Measurements from ENCODE around the gene STARD10.

- TF ChIP-seq CTCF (IDR thresholded peaks at IDR 0.05; ENCODE audit: extremely low read depth in 1 of 2, insufficient read depth in 1 of 2, low read depth in 1 of 2, low read length in 2 of 2) (no peak), POLR2AphosphoS5 (IDR thresholded peaks at IDR 0.05; ENCODE audit: insufficient read depth, low read depth, low read length) (no peak), MYC (IDR thresholded peaks at IDR 0.05; ENCODE audit: low read depth, low read length) (no peak), FOS (IDR thresholded peaks at IDR 0.05; ENCODE audit: borderline replicate concordance, insufficient read depth, low read length) (no peak), EZH2 (IDR thresholded peaks at IDR 0.05; ENCODE audit: borderline replicate concordance, low read depth, low read length, severe bottlenecking) (no peak), POLR2A (IDR thresholded peaks at IDR 0.05; ENCODE audit: low read depth, low read length) (no peak), MAX (IDR thresholded peaks at IDR 0.05; ENCODE audit: insufficient read depth, insufficient read length) (no peak), JUN (IDR thresholded peaks at IDR 0.05; ENCODE audit: borderline replicate concordance, insufficient read depth, insufficient read length, low read depth) (no peak), GATA2 (IDR thresholded peaks at IDR 0.05; ENCODE audit: insufficient read depth, insufficient read length, low read depth, low read length) (no peak)
Measured at GRCh38 chr11:72721689-72722049, 72.2 kb downstream of the STARD10 start.
